NT2/D1 (cell line): ENCODE data around the gene CTNNA3.

Experiments
- YY1 ChIP-seq: IDR thresholded peaks from 2 replicates; pipeline ENCODE4 v1.6.1; 2011; ENCODE audit not compliant: insufficient read length, insufficient read depth
- ZNF274 ChIP-seq: IDR thresholded peaks from 2 replicates; pipeline ENCODE4 v1.6.1; 2011; ENCODE audit warnings: mild to moderate bottlenecking, low read depth, low read length

DNA sequence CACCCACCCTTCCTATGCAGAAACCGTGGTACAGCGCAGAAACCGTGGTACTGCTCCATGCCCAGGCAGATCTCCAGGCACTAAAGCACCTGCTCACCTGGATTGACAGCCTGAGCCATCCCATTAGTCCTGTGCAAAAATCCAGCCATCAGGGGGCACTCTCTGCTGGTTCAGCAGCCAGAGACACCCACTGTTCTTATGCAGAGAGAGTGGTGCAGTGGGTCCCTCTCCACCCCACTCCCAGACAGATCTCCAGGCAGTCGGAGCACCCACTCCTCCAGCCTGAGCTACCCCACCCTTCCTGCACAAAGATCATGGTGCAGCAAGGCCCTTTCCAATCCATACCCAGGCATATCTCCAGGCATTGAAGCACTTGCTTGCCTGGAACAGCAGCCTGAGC, 219.8 kb downstream of the CTNNA3 start:
- TF ChIP-seq YY1 (no peak), ZNF274 (no peak)
